MM.1S (cell line): ENCODE results near the gene TCF23.

Experiments used
- DNase-seq: peaks from one replicate; pipeline ENCODE4 v3.0.0-alpha.2; 2015
- H2AFZ ChIP-seq: fragments of 300-600 bp; sonication (generic); 2 replicates; pipeline ENCODE4 v1.6.0; 2016; ENCODE audit warnings: antibody characterized with exemption, low read length
- H3F3A ChIP-seq: fragments of 300-600 bp; sonication (generic); 2 replicates; pipeline ENCODE4 v1.6.1; 2016; ENCODE audit warnings: mild to moderate bottlenecking, antibody characterized with exemption, low read length, moderate library complexity, mixed read lengths; ENCODE audit not compliant: insufficient read depth
- H3K27ac ChIP-seq: fragments of 300-600 bp; sonication (generic); 2 replicates; pipeline ENCODE4 v1.5.1; 2016; ENCODE audit warnings: mild to moderate bottlenecking, low read length
- H3K27me3 ChIP-seq: fragments of 300-600 bp; sonication (generic); replicated peaks from 2 replicates; pipeline ENCODE4 v1.6.0; 2016; ENCODE audit warnings: low read length; ENCODE audit not compliant: insufficient read depth
- H3K36me3 ChIP-seq: fragments of 300-600 bp; sonication (generic); replicated peaks from 2 replicates; pipeline ENCODE4 v1.6.1; 2016; ENCODE audit warnings: mild to moderate bottlenecking, low read length, mixed read lengths; ENCODE audit not compliant: insufficient read depth
- H3K4me1 ChIP-seq: fragments of 300-600 bp; sonication (generic); 2 replicates; pipeline ENCODE4 v1.6.1; 2016; ENCODE audit warnings: low read length, mixed read lengths
- H3K4me2 ChIP-seq: fragments of 300-600 bp; sonication (generic); 2 replicates; pipeline ENCODE4 v1.6.0; 2016; ENCODE audit warnings: low read depth, low read length
- H3K4me3 ChIP-seq: fragments of 300-600 bp; sonication (generic); 2 replicates; pipeline ENCODE4 v1.5.1; 2016; ENCODE audit warnings: low read length, mixed read lengths
- H3K79me2 ChIP-seq: fragments of 300-600 bp; sonication (generic); 2 replicates; pipeline ENCODE4 v1.6.1; 2016; ENCODE audit warnings: mixed run types, low read length, mixed read lengths
- H3K9ac ChIP-seq: fragments of 300-600 bp; sonication (generic); 2 replicates; pipeline ENCODE4 v1.6.1; 2016; ENCODE audit warnings: low read length, mixed read lengths
- H3K9me2 ChIP-seq: fragments of 300-600 bp; sonication (generic); replicated peaks from 2 replicates; pipeline ENCODE4 v1.6.1; 2016; ENCODE audit warnings: mild to moderate bottlenecking, low read length, mixed read lengths; ENCODE audit not compliant: insufficient read depth
- H3K9me3 ChIP-seq: fragments of 300-600 bp; sonication (generic); replicated peaks from 2 replicates; pipeline ENCODE4 v1.6.1; 2016; ENCODE audit warnings: mild to moderate bottlenecking, low read length, mixed read lengths; ENCODE audit not compliant: insufficient read depth
- H4K20me1 ChIP-seq: fragments of 300-600 bp; sonication (generic); 2 replicates; pipeline ENCODE4 v1.6.1; 2016; ENCODE audit warnings: mild to moderate bottlenecking, low read length, moderate library complexity, mixed read lengths; ENCODE audit not compliant: insufficient read depth
- CTCF ChIP-seq: fragments of 300-600 bp; sonication (generic); IDR thresholded peaks from 2 replicates; pipeline ENCODE4 v1.5.1; 2016; ENCODE audit warnings: antibody characterized with exemption, low read length, mixed read lengths
- EZH2 ChIP-seq: fragments of 300-600 bp; sonication (generic); optimal IDR thresholded peaks from 2 replicates; pipeline ENCODE3; 2017; ENCODE audit warnings: low read depth, mild to moderate bottlenecking, antibody characterized with exemption, low read length, mixed read lengths
- EZH2phosphoT487 ChIP-seq: fragments of 300-600 bp; sonication (generic); IDR thresholded peaks from 2 replicates; pipeline ENCODE4 v1.6.1; 2018; ENCODE audit warnings: antibody characterized with exemption, low read length

Gene TCF23

GRCh38 chr2:27148801-27149439, at the start of gene TCF23:
TCF23 (plus strand) TSS chr2:27149004; CDS start chr2:27149134, 130 bp downstream.
- no peaks in the 10 kb centered on the region for H4K20me1 ChIP-seq
- TF ChIP-seq EZH2, result no peak
- TF ChIP-seq CTCF, result no peak
- no peak for TF ChIP-seq EZH2phosphoT487
- peaks cover 20% of the 10 kb centered on the region for H3K4me1 ChIP-seq
- H3K4me3 ChIP-seq, result no peak within 1 kb of the TSS
- H3K27ac ChIP-seq, result no peak within 1 kb of the TSS
- H3K27me3 ChIP-seq, result no peaks in the 10 kb centered on the region
- no peaks in the 10 kb centered on the region for H3K79me2 ChIP-seq
- no peaks in the 10 kb centered on the region for H3K9me3 ChIP-seq
- no peaks in the 10 kb centered on the region for H3K36me3 ChIP-seq
- H3F3A ChIP-seq, result peaks cover 22% of the 10 kb centered on the region
- no peaks in the 10 kb centered on the region for H3K9me2 ChIP-seq
- no peak within 1 kb of the TSS for H3K4me2 ChIP-seq
- no peak within 1 kb of the TSS for H2AFZ ChIP-seq
- DNase-seq, result no peak
- no peak within 1 kb of the TSS for H3K9ac ChIP-seq

GRCh38 chr2:27099334-27099955, 49.4 kb upstream of the TCF23 start:
- H3K4me1 ChIP-seq, result peaks cover 4% of the 10 kb centered on the region; the same call in 1 of the 2 replicates
- no peaks in the 10 kb centered on the region for H3K79me2 ChIP-seq
- no peaks in the 10 kb centered on the region for H3F3A ChIP-seq
- H3K27ac ChIP-seq, result no peak overlapping the region
- H3K9me2 ChIP-seq, result no peaks in the 10 kb centered on the region
- TF ChIP-seq EZH2phosphoT487 (no peak), EZH2 (no peak), CTCF (no peak)
- no peaks in the 10 kb centered on the region for H3K36me3 ChIP-seq
- no peak overlapping the region for H3K4me2 ChIP-seq
- no peak overlapping the region for H3K9ac ChIP-seq
- H3K9me3 ChIP-seq, result no peaks in the 10 kb centered on the region
- no peak for DNase-seq
- no peak overlapping the region for H3K4me3 ChIP-seq
- H4K20me1 ChIP-seq, result no peaks in the 10 kb centered on the region
- H2AFZ ChIP-seq, result no peak overlapping the region
- no peaks in the 10 kb centered on the region for H3K27me3 ChIP-seq

GRCh38 chr2:27100036-27100435, 48.8 kb upstream of the TCF23 start:
- Histone ChIP-seq H3K9ac (no peak overlapping the region), H3K27me3 (no peaks in the 10 kb centered on the region), H3K9me3 (no peaks in the 10 kb centered on the region), H3K4me3 (no peak overlapping the region), H3K9me2 (no peaks in the 10 kb centered on the region), H3K4me1 (peaks cover 4% of the 10 kb centered on the region; the same call in 1 of the 2 replicates), H2AFZ (no peak overlapping the region), H3K36me3 (no peaks in the 10 kb centered on the region), H3K27ac (no peak overlapping the region), H3K4me2 (no peak overlapping the region), H3F3A (no peaks in the 10 kb centered on the region), H3K79me2 (no peaks in the 10 kb centered on the region), H4K20me1 (no peaks in the 10 kb centered on the region)
- no peak for DNase-seq
- no peak for TF ChIP-seq EZH2phosphoT487
- TF ChIP-seq CTCF, result no peak
- no peak for TF ChIP-seq EZH2
